Effector CD4-positive, alpha-beta T cell (primary cell): ENCODE measurements around the gene LAYN.

Source experiments
- DNase-seq: peaks from one replicate; pipeline ENCODE4 v3.0.0-alpha.2; 2020
- total RNA-seq: gene quantifications from one replicate; lab custom pipeline; 2026; lab: John Stamatoyannopoulos, UW

LAYN gene, protein sequence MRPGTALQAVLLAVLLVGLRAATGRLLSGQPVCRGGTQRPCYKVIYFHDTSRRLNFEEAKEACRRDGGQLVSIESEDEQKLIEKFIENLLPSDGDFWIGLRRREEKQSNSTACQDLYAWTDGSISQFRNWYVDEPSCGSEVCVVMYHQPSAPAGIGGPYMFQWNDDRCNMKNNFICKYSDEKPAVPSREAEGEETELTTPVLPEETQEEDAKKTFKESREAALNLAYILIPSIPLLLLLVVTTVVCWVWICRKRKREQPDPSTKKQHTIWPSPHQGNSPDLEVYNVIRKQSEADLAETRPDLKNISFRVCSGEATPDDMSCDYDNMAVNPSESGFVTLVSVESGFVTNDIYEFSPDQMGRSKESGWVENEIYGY
- total RNA-seq, result 3.0 reads per million, percentile 10 among the genes with 10 or more reads in this experiment

DNA sequence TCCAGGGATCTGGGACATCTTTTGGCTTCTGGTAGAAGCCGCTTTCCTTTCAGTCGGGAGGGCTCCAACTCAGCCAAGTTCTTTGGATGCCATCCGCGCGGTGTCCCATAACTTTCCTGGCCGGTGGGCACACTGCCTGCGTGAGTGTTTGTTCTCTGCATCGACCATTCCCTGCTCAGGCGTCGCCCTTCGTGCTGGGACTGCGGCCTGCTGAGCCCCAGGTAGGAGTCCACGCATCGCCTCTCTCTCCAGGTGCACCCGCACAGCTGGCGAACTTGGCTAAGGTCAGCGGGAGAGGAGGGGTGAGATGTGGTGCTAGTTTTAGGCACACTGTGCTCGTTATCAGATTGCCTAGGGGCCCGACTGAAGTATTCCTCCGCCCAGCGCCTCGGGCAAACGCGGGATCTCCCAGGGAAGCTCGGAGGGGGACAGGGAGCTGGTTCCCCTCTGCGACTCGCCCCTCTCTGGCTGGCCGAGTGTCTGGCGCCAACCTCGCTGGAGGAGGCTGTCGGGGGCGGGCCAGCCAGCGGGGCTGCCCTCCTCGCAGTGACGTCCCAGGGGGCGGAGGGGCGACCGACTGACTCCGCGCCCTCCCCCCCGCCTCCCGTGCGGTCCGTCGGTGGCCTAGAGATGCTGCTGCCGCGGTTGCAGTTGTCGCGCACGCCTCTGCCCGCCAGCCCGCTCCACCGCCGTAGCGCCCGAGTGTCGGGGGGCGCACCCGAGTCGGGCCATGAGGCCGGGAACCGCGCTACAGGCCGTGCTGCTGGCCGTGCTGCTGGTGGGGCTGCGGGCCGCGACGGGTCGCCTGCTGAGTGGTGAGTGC is at the start of gene LAYN:
LAYN (plus strand) TSS at position 607 of the 823 bp plus-strand sequence; CDS start at position 731, 124 bp downstream.
- DNase-seq, result peak; percentile 15

DNA sequence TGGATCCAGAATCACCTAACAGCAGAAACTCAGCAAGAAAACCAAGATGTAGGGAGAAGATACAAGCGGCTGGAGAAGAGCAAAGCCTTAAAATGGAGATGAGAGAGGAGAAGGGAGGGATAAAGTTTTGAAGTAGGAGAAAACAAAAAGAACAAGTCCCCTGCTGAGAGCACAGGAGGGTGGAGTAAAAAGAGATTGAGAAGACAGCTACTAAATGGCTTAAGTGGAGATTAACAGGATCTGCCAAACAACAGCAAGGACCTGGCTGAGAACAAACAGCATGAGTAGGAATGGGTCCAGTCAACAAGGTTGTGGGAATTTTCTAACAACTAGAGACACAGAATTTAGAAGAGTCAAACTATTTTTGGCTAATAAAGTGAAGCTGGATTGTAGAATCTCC is 46.5 kb upstream of the LAYN start:
- DNase-seq, result no peak

DNA sequence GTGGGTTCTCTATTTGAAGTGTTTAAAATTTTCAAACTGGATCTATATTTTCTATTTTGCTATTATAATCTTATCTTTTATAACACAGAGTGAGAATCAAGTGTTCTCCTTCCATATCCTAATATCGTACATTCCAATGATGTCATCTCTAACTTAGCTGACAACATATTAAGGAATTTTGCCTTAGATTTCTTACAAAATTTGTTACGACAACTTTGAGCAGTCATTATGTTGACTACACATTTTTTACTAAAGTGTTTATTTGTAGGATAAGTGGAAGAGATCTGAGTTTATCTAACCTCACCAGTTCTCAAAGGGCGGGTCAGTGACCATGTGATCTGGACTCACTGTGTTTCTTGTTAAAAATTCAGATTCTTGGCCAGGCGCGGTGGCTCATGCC is 41.0 kb upstream of the LAYN start:
- no peak for DNase-seq

DNA sequence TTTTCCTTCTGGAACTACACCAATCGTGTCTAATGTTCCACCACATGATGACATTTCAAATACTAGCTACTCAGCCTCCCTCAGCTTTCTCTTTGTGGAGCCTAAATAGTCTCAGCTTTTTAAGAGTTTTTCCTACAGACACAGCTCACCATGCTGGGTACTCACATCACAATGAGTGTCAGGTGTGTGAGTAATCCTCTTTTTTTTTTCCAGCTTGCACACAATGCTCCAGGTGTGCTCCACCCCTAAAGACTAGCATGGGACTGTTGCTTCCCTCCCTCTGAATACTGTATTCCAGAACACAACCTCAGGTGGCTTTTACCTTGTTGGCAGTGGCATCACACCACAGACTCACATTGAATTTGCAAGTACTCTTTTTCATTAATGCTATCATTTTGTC is 40.0 kb upstream of the LAYN start:
- no peak for DNase-seq

DNA sequence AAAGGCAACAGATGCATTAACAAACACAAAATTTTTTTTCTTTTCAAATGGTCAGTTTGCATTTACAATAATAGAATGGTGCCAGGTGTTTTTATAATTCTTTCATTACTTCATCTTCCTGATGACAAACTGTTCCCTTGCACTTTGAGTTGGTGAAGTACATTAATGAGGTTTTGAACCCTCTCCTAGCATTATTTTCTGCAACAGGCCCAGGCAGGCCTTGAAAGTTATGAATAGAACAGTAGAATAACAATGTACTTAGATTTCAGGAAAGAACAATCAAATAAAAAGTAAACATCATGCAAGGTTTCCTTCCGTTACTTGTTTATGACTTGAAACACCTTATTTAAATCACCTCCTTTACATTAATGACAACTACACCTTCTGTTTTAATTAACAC is 37.9 kb upstream of the LAYN start:
- DNase-seq, result no peak

DNA sequence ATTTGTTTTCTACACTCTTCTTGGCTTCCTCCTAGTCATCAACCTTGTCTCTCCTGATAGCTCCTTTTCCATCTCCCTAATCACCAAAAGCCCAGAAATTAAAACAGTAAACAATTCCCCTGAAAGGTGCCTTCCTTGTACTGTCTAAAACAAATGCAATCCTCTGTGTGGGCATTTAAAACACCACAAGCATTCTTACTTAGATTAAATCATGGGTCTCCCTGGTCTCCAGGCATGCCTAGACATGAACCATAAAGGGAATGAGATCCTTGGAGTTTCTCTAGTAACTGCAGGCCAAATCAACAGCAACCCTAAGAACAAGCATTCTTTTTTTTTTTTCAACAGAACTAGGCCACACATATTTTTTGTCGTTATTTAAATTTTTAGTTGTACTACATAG is 30.2 kb upstream of the LAYN start:
- no peak for DNase-seq

DNA sequence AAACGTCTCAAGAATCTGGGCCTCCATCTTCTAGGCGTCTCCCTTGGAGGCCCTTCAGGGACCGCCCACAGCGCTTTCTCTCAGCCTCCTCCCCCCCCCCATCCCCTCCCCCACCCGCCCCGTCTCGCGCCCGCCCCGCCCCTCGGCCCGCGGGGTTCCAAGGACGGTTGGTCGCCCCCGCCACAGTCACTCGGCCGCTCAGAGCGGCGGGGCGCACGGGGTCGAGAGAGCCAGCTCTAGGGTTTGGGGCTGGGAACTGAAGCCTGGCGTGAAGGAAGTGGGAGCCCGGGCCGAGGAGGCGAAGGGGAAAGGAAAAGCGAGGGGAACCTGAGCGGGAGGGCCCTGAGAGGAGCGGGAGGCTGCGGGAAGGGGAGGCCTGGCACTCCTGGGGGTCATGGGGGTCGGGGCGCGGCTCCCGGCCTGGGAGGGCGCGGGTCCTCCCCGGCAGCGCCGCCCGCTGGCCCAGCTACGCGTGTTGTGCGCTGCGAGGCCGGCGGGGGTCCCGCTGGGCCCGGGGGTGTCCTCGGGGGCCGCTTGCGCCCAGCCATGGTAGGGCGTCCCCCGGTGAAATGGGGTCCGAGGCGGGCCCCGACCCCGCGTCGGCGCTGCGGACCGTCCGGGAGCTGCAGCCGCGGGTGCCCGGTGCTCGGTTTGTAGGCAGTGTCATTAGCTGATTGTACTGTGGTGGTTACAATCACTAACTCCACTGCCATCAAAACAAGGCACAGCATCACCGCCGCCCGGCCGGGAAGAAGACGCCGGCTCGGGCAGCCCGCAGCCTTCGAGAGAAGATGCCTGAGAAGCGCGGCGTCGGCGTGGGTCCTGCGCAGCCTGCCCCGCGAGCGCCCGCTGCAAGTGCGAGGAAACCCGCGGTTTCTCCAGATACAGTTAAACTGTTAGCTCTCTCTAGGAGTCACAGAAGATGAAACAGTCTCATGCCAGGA is 28.0 kb upstream of the LAYN start, which contains the start of gene BTG4:
BTG4 (minus strand) TSS at position 91 of the 944 bp plus-strand sequence. CDS start 13,610 bp downstream, outside the sequence.
- DNase-seq, result no peak

DNA sequence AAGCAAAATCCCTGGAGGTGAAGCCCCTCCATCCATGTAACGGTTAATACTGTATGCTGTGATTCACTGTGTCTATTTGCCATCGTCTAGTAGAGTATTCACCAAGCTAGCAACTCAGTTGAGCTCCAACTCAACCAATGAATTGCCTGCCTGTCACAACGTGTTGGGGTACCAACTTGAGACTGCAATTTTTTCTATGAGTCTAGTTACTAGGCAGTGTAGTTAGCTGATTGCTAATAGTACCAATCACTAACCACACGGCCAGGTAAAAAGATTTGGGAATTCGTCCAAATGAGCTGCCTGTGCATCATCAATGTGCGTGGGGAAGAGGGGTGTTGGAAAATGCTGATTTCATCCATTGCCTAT is 27.3 kb upstream of the LAYN start:
- no peak for DNase-seq

DNA sequence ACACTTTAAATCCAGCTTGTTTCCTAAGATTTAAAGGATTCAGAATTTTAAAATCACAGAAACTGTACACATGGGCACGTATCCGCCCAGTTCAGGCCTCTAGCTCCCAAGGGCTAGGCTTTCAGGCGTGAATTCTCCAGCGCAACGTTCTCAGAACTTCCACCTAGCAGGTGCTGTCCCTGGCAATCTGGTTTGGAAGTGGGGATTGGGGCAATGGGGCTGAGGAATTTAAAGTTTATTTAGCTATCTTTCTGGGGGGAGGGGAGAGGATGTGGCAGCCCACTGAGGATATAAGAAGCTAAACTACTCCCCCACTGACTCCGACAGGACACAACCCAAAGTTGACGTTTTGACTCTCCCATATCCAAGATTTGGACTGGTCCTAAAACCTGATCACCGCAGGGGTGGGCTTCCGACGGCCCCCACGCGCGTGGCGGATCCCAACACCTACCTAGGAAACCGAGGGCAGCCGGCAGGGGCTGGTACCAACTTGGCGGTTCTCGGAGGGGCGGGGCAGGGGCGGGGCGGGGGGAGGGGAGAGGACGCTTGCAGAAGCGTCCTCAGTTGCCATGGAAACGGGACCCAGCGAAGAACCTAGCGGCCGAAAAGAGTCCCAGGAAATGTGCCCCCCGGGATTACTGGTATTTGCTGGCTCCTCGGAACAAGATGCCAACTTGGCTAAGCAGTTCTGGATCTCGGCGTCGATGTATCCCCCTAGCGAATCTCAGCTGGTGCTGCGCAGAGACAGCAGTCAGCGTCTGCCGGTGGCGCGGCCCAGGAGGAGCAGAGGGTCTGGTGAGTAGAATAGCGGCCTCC is 26.1 kb upstream of the LAYN start, which contains the start of gene HOATZ:
HOATZ (plus strand) TSS at position 563 of the 816 bp plus-strand sequence; CDS start at position 570, 7 bp downstream.
- DNase-seq, result no peak

DNA sequence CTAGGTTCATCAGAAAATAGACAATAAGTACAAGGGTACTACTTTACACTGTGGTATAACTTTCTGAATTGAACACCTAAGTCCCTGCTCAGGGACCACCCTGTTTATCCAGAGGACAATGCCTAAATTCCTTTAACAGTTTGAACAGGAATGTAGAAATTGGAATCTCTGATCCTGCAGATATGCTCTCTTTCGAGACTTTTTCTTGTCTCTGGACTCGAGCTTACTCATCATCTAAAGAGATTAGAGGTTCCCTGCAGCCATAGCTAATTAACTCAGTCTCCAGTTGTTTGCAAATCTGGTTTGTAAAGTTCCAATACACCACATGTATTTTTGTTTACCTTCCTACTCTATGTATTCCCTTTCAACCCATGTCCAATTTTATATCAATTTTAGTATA is 24.9 kb upstream of the LAYN start:
- DNase-seq, result no peak

DNA sequence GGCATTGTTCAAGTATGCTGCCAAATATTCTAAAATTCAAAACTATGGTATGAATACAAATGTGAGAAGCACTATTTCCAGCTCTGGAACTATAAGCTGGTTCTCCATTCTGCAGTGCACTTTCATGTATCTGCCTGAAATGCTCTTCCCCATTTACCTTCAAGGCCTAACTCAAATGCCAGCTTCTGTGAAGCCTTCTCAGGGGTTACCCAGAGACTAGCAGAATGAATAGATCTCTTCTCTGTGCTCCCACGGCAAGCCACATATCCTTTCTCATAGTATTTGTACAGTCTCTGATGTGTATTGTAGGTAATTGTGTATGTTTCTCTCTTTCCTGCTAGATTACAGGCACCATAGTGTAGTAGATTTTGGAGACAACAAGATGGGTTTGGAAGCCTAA is 21.9 kb upstream of the LAYN start:
- no peak for DNase-seq

DNA sequence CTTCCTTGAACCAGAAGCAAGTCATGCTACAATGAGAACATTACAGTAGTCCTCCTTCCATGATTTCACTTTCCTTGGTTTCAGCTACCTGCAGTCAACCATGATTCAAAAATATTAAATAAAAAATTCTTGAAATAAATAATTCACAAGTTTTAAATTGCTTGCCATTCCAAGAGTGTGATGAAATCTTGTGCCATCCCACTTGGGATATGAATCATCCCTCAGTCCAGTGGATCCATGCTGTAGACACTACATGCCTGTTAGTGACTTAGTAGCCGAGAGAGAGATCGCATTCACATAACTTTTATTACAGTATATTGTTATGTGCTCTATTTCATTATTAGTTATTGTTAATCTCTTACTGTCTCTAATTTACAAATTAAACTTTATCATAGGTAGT is 20.0 kb upstream of the LAYN start:
- no peak for DNase-seq

DNA sequence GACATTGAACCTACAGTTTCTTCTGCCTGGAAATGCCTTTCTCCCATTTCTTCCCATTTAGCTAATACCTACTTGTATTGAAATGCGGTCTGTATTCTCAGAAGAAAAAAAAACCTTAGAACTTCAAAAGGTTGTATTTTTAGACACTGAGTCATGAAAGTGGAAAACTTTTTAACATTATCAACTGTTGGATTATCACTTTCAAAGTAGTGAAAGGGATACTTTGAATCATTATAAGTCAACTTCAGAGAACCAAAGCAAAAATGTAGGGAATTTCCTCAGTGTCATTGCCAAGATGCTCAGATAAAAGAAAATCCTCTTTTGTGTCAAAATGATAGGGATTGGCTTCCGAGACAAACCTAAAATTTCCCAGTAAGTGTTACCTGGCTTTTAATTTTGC is 19.4 kb upstream of the LAYN start:
- DNase-seq, result no peak

DNA sequence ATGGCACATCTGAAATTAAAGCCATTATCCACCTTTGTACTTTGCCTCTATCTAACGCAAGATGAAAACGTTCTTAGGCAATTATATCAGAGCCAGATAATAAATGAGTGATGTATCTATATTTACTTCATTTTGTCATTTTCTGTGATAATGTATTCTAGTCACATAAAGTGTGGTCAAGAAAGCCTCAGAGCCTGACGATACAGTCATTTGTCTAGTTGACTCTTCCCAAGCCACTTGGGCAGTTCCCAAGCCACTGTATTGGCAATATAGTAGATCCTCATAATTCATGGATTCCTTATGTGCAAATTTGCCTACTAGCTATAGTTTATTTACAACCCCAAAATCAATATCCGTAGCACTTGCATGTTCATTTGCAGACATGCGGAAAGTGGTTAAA is 18.1 kb upstream of the LAYN start:
- DNase-seq, result no peak

DNA sequence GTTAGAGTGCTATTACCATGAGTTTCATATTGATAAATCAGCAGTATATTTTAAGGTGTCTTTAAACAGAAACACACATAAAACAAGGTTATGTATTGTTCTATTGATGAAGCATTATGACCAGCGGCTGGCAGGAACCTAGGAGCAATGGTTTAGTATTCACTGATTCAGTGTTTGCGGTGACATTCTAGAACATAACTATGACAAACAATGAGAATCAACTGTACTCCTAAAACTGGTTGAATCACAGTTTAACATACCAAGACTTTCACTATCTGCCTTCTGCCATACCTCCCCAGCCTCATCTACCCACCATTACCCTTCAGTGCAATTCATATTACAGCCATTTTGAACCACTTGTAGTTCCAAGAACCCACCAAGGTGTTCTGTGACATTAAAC is 17.2 kb upstream of the LAYN start:
- DNase-seq, result no peak

DNA sequence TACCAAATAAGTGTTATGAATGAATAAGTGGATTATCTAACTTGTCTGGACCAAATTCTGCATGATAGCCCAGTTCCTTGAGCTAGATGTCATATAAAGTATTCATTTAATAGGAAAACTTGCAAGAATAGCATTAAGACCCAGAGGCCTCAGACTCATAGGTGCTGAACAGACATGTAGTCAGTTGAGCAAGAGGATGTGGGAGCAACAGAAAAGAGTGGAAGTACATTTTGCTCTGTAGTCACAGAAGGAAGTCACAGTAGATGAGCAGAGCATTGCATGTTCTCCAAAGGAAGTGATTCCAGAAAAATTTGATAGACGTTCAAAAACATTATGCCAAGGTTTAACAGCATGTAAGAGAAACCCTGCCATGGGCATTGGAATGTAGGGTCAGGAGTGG is 16.5 kb upstream of the LAYN start:
- no peak for DNase-seq

DNA sequence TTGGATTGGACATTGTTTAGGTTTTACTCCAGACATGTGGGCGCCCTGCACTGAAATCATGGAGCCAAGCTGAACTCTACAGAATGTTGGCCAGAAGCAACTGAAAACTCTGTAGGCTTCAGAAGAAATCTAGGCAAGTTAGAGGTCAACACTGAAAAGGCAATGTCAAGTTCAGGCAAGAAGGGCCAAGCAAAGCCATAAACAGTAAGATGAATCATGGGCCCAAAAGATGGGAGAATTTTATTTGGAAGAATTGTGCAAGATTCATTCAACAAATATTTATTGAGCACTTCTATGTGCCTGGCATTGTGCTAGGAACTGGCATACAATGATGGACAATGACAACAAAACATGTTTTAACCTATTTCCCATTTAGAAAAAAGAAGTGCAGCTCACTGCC is 15.1 kb upstream of the LAYN start:
- no peak for DNase-seq

DNA sequence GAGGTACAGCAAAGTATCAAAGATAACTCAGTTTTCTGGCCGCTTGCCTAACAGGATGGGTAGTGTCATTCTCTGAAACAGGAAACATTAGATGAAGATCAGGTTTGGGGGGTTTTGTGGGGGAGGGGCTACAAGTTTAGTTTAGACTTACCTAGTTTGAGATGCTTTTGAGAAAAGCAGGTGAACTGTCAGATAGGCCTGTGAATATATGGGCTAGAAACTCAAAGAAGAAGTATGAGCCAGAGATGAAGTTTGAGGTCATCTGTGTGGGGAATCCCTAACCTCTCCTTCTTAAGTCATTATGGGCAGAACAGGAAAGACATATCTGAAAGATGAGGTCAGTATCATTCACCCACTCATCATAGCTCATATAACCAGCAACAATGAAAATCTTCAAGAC is 14.0 kb upstream of the LAYN start:
- no peak for DNase-seq

DNA sequence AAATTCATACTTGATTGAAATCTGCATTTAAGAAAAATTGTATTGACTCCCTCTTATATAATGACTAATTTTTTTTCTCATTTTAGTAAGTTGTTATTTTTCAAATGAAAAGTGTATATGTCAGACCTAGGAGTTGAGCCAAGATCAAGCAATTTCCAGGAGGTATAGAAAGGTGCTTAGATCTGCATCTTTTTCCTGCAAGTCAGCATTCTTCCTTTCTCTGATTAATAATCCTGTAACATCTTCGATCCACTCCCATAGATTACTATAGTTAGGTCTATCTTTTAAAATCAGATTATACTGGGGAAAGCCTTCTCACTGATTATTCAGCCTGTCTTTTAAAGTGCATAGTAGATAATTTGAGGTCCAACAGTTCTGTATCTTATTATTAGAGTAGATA is 13.2 kb upstream of the LAYN start:
- no peak for DNase-seq

DNA sequence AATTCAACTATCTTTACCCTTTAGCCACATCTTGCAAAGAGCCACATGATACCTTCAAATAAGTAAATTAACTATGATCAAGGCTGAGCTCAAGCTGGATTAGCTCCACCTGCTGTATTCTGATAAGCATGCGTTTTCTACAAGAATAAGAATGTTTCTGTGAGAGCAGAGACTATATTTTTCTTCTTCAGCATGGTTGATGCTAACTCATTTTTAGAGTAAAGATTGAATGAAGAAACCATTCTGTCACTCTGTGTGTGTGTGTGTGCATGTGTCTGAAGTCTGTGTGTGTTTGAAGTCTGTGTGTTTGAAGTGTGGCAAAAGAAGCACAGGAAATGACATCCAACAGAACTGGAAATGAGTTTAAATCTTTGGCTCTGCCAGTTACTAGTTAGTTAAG is 12.0 kb upstream of the LAYN start:
- DNase-seq, result no peak

DNA sequence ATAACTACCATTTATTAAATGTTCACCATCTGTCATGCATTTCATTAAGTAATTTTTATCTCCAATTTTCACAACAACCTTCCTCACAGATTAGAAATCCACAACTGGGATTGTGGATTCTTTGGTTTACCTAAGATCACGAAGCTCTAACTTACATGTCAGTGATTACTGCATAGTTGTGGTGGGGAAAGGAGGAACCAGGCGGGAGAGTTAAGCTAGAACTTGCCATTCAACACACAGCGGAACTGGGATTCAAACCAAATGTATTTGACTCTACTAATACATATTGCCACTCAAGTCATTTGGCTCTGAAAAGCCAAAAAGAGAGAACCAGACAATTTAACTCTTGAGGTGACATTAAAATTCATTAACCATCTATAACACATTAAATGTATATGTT is 10.4 kb upstream of the LAYN start:
- no peak for DNase-seq

DNA sequence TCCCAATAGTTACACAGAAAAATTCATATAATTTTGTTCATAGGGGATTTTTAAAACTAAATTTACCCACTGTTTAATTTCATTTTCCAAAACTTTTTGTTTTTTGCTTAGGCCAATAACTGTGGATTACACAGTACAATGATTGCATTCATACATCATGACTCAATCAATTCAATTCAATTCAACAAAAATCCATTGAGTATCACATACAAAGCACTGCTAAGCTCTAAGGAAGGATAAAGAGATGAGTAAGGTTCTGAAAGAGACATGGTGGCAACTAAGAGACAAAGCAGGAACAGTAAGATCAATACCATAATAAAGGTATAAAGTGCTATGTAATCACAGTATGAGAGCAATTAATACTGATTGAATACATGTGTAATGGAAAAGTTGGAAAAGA is 9.4 kb upstream of the LAYN start:
- no peak for DNase-seq
